ENCODE data around the gene QSOX1.

- TF ChIP-seq ETS1 (conservative IDR thresholded peaks at IDR 0.05; ENCODE audit: control insufficient read depth, low read depth, low read length) (no peak), RBM15 (IDR thresholded peaks at IDR 0.05; ENCODE audit: insufficient read depth, low read length) (no peak), SNRNP70 (optimal IDR thresholded peaks at IDR 0.05; ENCODE audit: low read depth, low read length) (no peak), JUND (IDR thresholded peaks at IDR 0.05; ENCODE audit: borderline replicate concordance, low read depth, low read length) (no peak), JUND (tag; IDR thresholded peaks at IDR 0.05; ENCODE audit: borderline replicate concordance, low read depth, low read length) (no peak), EGR1 (conservative IDR thresholded peaks at IDR 0.05) (no peak), ZNF146 (CRISPR knock-in tag; IDR thresholded peaks at IDR 0.05; ENCODE audit: unreplicated experiment) (no peak), NRF1 (conservative IDR thresholded peaks at IDR 0.05 in 1 of 2, IDR thresholded peaks at IDR 0.05 in 1 of 2) (no peak), SMARCA5 (IDR thresholded peaks at IDR 0.05) (no peak), SMARCA4 (IDR thresholded peaks at IDR 0.05) (no peak), RNF2 (IDR thresholded peaks at IDR 0.05) (no peak), ZNF354B (CRISPR knock-in tag; IDR thresholded peaks at IDR 0.05) (no peak), TRIM25 (IDR thresholded peaks at IDR 0.05; ENCODE audit: borderline replicate concordance) (no peak), EZH2 (IDR thresholded peaks at IDR 0.05; ENCODE audit: borderline replicate concordance, low read depth, low read length) (no peak)
Measured at GRCh38 chr1:180171691-180172090, 17.0 kb downstream of the QSOX1 start.

Measured in K562 (cell line).